Brain microvascular endothelial cell (primary cell): Measurements from ENCODE around the gene RPA1.

Experiments
- DNase-seq: peaks from one replicate; pipeline ENCODE4 v3.0.0-alpha.2; 2020
- H3K27ac ChIP-seq: fragments of 250-450 bp; sonication (Bioruptor Pico); 2 replicates; pipeline ENCODE4 v1.5.1; 2020; ENCODE audit warnings: mild to moderate bottlenecking, moderate library complexity
- H3K27me3 ChIP-seq: fragments of 250-450 bp; sonication (Bioruptor Pico); replicated peaks from 2 replicates; pipeline ENCODE4 v1.5.1; 2020; ENCODE audit warnings: mild to moderate bottlenecking
- H3K36me3 ChIP-seq: fragments of 250-450 bp; sonication (Bioruptor Pico); replicated peaks from 2 replicates; pipeline ENCODE4 v1.5.1; 2020; ENCODE audit warnings: mild to moderate bottlenecking
- H3K4me3 ChIP-seq: 2 replicates; pipeline ENCODE4 v1.5.1; 2011; ENCODE audit warnings: low read depth, mild to moderate bottlenecking, control low read depth, low read length, moderate library complexity
- in situ Hi-C: cut with HindIII; loops from 2 replicates; pipeline ENCODE4 v1.10.0; 2017; ENCODE audit warnings: low sequenced_read_pairs, low pct_ligation_motif_present
- TF ChIP-seq, protein P1 (sequence below): IDR thresholded peaks from 2 replicates; pipeline ENCODE4 v1.5.1; 2011; ENCODE audit warnings: low read depth, mild to moderate bottlenecking, moderate library complexity, low read length, control low read depth, inconsistent platforms; ENCODE audit errors: missing control alignments

The RPA1 gene

DNA sequence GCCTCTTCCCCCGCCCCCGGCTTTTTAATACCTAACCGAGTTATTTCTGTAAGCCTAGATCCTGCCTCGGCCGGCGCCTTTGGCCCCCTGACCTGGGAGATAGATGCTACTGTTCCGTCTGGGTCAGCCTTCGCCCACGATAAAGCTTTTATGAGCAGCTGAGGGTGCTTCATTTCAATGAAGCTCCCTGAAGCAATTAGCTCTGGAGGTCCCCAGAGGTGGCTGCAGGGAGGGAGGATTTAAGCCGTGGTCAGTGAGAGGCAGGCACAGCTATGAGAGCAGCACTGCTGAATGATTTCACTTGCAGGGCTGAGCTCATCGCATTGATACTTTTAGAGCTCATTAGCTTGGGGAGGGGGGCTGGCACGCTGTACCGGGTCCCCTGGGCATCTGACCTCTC lies 89.4 kb downstream of the RPA1 start:
- Histone ChIP-seq H3K27me3 (peaks cover 6% of the 10 kb centered on the region), H3K27ac (no peak overlapping the region), H3K36me3 (no peaks in the 10 kb centered on the region), H3K4me3 (no peak overlapping the region)
- in situ Hi-C loops: no loop called here
- TF ChIP-seq, protein P1, sequence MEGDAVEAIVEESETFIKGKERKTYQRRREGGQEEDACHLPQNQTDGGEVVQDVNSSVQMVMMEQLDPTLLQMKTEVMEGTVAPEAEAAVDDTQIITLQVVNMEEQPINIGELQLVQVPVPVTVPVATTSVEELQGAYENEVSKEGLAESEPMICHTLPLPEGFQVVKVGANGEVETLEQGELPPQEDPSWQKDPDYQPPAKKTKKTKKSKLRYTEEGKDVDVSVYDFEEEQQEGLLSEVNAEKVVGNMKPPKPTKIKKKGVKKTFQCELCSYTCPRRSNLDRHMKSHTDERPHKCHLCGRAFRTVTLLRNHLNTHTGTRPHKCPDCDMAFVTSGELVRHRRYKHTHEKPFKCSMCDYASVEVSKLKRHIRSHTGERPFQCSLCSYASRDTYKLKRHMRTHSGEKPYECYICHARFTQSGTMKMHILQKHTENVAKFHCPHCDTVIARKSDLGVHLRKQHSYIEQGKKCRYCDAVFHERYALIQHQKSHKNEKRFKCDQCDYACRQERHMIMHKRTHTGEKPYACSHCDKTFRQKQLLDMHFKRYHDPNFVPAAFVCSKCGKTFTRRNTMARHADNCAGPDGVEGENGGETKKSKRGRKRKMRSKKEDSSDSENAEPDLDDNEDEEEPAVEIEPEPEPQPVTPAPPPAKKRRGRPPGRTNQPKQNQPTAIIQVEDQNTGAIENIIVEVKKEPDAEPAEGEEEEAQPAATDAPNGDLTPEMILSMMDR: no peak
- DNase-seq: no peak

DNA sequence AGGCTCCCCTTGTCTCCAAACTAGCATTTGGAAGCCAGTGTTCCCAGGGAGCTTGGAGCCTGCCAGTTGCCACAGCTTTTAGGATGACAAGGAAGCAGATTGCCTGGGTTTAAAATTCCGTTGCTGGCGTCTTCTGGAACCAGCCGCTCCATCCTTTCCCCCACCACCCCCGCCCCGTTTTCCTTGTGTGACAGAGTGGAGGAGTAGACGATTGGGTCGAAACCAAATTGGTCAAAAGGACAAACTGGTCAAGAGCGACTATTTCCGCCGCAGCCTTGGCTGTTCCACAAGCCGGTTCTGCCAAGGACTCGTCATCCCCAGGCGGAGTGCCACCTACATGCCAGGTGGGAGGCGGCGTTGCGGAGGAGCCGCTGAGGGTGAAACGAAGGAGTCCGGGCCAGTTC lies 91.1 kb downstream of the RPA1 start:
- Histone ChIP-seq H3K27ac (no peak overlapping the region), H3K4me3 (no peak overlapping the region), H3K36me3 (no peaks in the 10 kb centered on the region), H3K27me3 (peaks cover 2% of the 10 kb centered on the region)
- TF ChIP-seq, protein P1: no peak
- DNase-seq: no peak
- in situ Hi-C loops: no loop called here

DNA sequence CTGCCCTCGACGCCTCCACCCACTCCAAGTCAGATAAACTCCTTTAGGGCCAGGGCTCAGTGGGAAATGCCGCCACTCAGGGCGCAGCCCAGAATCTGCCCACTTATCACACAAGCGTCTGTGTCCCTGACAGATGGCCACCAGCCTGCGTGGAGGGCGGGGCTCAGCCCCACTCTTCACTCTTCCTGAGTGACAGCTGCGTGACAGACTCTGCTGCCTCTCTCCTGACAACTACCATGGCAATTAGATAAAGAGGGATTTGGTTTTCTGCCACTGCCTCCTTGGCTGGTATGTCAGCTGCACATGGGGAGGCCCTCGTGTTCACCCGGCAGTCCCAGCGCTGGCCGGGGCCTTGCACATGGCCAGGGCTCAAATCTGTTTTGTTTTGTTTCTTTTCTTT lies 99.2 kb downstream of the RPA1 start:
- in situ Hi-C loops: no loop called here
- DNase-seq: no peak
- TF ChIP-seq, protein P1: no peak
- Histone ChIP-seq H3K4me3 (no peak overlapping the region), H3K36me3 (no peaks in the 10 kb centered on the region), H3K27ac (no peak overlapping the region), H3K27me3 (peaks cover 2% of the 10 kb centered on the region)

DNA sequence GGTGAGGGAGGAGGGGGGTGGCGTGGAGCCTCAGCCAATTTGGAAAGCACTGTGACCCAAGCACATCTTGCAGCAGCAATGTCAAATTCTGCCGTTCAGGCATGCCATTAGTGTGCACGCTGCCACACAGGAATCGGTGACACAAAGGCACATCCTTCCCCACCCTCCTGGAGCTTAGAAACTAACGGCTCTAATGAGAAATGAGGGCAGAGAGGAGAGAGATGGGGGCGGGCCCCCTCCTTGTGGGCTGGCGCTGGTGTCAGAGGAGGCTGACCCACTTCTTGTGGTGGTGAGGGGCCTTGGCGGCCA lies 100.5 kb downstream of the RPA1 start:
- H3K27ac ChIP-seq: no peak overlapping the region
- no peaks in the 10 kb centered on the region for H3K36me3 ChIP-seq
- DNase-seq: no peak
- peaks cover 2% of the 10 kb centered on the region for H3K27me3 ChIP-seq
- in situ Hi-C loops: no loop called here
- H3K4me3 ChIP-seq: no peak overlapping the region
- TF ChIP-seq, protein P1: no peak

DNA sequence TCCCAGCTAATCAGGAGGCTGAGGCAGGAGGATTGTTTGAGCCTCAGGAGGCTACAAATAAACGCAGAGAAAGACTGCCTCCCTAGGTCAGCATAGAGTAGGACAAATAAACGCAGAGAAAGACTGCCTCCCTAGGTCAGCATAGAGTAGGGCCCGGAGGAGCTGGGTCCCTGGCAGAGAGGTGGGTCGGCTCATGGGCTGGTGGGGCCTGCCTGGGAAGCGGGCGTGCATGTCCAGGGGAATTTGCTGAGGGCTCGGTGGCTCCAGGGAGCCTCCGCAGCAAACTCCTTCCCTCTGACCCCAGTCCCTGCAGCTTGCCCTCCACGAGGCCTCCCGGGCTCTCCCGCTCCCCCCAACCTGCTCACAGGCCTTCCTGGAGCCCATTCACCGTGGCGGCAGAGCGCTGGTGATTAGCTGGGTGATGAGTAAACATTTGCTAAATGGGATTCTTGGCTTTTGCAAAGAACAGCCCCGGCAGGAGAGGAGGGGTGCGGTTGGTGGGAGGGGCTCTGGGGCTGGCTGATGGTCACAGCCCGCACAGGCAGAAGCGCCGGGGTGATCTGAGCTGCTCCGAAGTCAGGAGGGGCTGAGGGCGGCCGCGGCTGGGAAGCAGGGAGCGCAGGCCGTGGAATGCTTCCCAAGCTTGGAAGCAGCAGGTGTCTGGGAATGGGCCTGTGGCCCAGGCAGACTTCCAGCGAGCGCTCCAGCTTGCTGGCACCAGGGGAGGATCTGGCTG lies 102.2 kb downstream of the RPA1 start:
- Histone ChIP-seq H3K4me3 (no peak overlapping the region), H3K36me3 (no peaks in the 10 kb centered on the region), H3K27me3 (peaks cover 2% of the 10 kb centered on the region), H3K27ac (no peak overlapping the region)
- no peak for DNase-seq
- in situ Hi-C loops: no loop called here
- TF ChIP-seq, protein P1: no peak
